HG03378 (cell line): ENCODE data around the gene RERE.

Source experiments
- ATAC-seq: cut with Tn5 transposase; IDR thresholded peaks from one replicate; pipeline ENCODE4 v1.9.1; 2021; ENCODE audit warnings: mild to moderate bottlenecking, moderate library complexity; ENCODE audit not compliant: unreplicated experiment

RERE gene

DNA sequence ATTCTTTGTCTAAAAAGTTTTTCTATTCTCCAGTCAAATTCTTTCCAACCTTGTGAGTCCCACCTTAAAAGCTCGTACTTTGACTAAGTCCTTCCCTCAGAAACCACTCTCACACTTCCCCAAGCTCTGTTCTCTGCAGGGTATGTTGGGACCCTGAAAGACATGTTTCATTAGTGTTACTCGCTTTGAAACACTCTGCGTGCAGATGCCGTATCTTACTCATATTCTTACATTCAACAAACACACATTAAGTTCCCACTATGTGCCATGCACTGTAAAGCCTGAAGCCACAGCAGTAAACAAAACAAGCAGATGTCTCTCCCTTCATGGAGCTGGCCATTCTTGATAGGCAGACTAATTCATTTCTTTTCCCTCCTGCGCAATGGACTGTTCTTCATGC is 229.7 kb downstream of the RERE start:
- ATAC-seq, result no peak

GRCh38 chr1:8586438-8586837 is 231.0 kb downstream of the RERE start:
- ATAC-seq, result no peak

- ATAC-seq, result no peak
Measured at GRCh38 chr1:8584316-8584715, 233.1 kb downstream of the RERE start.

- no peak for ATAC-seq
Measured at GRCh38 chr1:8583031-8583430, 234.4 kb downstream of the RERE start.

DNA sequence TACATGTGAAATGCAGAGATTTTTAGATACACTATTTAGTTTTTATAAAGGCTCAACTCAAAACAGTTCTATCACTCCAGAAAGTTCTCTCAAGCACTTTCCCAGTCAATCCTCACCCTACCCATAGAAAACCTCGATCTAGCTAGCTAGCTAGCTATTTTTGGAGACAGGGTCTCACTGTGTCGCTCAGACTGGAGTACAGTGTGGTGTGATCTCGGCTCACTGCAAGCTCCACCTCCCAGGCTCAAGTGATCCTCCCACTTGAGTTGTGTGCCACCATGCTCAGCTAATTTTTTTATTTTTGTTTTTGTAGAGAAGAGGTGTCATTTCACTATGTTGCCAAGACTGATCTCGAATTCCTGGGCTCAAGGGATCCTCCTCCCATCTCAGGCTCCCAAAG is 236.9 kb downstream of the RERE start:
- ATAC-seq, result no peak

- no peak for ATAC-seq
Measured at GRCh38 chr1:8578936-8579335, 238.5 kb downstream of the RERE start.

DNA sequence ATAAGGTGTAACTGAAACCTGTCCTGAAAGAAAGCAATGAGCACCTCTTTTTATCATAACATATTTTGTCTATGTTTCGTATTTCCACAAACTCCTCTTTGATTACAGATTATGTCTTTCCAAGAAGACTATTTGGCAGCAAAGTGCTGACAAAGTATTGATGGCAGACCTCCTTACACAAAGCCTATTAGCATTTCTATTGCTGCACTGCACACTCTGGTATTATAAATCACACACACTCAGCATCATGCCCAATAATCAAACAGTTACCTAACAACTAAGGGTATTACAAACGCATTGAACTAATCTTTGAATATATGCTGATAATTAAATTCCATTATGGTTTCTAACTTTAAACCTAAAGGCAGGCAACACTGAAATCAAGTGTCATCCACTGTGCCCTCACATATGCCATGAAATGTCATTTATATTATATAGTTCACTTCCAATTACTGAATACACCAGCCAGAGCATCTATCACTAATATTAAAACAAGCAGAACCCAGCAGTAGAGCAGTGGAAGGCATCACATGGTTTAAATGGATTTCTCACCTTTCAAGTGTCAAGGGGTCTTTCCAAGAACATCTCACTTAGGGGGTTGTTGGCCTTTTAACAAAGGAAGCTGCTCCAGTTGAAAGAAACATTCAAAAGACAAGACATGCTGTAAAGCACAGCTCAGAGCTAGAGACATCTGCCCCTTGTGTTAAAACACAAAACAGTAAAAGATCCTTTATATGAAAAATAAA is 239.1 kb downstream of the RERE start:
- no peak for ATAC-seq

DNA sequence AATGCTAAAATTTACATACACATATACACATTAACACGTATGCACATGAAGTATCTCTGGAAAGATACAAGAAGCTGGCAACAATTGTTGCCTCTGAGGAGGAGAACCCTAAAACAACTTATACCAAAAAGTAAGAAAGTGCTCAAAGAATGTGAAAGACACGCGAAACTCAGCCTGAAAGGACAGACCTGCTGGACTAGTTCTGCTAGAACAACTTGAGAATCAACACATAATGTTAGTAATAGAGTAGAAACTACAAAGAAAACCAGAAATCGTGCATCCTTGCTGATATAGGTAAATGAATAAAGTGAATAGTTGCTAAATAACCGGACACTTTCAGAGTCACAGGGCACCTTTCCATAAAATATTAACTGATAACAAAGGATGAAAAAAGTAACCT is 242.5 kb downstream of the RERE start:
- ATAC-seq, result no peak

- ATAC-seq, result no peak
Measured at GRCh38 chr1:8572106-8572505, 245.3 kb downstream of the RERE start.

- ATAC-seq, result no peak
Measured at GRCh38 chr1:8571200-8571984, 246.0 kb downstream of the RERE start.

DNA sequence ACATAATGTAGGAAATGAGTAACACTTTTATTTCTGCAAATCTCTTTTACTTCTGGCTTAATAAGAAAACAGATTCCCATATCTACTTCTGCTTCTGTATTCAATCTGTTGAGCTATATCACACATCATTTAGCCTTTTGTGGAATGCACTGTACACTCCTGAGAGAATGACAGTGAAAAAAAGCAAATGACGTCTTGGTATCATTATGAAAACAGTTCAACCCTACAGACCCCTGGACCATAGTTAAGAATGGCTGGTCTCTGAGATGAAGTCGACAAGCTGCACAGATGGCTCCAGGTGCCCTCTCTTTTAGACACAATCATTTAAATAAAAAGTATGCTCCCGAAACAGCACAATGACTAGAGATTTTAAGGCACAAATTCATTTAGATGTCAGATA is 247.0 kb downstream of the RERE start:
- ATAC-seq, result no peak

DNA sequence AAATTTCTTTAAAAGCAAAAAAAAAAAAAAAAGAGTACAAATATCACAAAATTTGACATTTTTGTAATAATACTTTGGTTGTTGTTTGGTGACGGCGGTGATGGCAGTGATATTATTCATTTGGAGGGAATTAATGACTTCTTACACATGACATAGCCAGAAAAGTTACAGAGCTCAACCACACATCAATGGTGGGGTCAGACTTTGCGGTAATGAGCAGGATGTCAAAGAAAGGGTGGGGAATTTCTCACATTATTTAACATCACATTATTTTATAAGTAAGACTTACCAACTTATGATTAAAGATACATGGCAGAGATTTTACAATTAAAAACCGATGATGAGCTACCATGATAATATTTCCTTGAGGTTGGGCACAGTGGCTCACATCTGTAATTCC is 248.2 kb downstream of the RERE start:
- ATAC-seq, result no peak

GRCh38 chr1:8568837-8569236 is 248.6 kb downstream of the RERE start:
- ATAC-seq, result no peak

GRCh38 chr1:8567146-8567545 is 250.3 kb downstream of the RERE start:
- no peak for ATAC-seq

DNA sequence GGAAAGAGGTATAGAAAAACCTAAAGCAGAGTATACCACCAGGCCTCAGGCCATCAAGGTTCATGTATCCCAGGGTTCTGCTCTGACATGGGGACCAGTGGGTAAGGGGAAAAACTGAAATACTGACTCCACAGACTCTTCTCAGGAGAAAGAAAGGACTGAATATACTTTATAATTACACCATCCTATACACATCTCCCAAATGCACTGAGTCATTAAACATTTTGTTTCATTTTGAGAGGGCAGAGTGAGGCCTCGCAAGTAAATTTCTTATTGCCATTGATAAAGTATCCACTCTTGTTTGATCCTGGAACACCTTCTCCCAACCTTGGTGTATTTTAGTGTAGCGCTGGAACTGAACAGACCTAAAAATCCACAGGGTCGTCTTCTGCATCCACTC is 251.6 kb downstream of the RERE start:
- ATAC-seq, result no peak

GRCh38 chr1:8563944-8564537 is 253.4 kb downstream of the RERE start:
- ATAC-seq, result no peak

DNA sequence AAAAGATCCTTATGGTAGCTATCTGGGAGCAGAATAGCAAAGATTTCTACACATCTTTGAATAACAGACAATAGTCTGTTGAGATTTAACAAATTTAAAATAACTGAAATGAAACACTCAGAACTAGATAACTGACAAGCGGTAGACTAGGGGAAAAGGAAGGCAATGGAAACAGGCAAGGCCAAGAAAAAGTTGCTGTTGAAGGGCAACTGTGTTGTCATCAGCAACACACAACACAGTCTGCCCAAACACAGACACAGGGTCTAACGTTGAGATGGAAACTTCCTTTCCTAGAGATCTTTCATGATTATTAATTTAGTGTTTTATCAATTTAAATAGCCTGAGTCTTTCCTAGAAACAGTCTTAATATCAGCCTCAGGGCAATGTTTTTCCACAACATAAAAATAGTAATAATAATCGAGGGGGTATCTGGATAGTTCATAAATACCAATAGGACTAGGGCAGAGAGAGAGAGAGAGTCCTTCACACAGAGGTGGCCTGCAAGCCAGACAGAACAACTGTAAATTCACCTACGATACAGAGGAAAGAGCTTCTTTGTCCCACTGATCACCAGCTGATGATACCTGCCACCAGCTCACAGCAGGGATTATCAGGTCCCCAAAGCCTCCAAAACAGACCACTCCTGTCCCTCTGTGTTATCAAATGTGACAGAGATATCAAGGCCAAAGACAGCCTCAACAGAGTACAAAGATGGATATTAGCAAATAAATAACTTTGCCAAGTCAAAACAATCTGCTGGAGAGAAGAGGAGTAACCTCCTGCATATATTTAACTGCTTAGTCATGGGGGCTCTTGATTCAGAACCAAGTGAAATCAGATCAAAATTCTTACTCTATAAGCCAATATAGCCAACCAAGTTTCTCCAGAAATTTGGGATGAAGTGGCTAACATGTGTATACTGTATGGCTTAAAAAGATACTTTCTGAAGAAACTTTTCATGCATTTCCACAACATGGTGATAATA is 254.3 kb downstream of the RERE start:
- ATAC-seq, result no peak

DNA sequence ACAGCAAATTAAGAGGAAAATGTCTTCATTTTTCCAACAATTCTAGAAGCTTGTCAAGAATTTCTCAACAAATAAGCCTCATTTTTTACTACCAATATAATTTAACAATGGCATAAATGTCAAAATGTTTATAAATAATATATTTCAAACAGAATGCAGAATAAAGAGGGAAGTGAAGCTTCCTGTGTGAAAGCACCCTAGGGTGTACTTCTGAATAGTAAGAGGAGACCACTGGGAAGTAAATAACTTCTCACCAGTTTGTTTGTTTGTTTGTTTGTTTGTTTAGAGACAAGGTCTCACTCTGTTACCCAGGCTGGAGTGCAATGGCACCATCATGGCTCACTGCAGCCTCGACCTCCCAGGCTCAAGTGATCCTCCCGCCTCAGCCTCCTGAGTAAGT is 255.2 kb downstream of the RERE start:
- no peak for ATAC-seq

DNA sequence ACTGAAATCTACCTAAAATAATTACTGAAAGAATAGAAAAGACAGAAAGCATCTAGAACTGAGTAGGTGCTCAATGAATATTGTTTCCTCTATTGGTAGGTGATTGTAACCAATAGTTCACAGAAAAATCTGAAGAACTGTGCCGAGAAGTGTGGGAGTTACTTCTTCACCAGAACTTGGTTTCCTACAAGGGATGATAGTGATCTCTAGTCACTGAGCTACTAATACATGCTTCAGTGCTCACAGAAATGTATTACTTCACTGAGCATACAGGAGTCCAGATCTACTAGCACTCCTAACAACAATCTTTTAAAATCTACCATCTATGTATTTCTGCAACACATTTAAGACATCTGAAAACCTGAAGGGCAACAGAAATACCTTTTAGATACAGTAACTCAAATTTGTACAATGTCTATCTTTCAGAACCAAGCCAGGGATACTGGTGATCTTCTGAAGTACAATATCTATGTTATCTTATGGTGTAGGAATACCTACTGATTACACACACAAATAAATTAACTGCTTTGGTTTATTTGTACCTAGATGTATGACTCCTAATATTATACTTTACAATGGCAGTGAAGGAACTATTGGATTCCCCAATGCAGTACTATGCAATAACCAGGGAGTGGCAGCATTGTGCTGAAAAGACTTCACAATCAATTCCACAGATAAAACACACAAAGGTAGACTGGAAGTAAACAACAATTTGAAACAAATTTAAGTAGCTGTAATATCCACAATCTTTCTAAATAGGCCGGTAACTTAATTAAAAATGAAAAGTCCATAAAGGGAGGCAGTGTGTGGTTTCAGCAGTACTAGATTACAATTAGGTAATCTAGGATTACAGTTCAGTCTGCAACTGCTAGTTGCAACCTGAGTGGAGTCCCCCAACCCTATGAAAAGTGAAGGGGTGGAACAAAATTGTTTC is 256.6 kb downstream of the RERE start:
- ATAC-seq, result no peak

DNA sequence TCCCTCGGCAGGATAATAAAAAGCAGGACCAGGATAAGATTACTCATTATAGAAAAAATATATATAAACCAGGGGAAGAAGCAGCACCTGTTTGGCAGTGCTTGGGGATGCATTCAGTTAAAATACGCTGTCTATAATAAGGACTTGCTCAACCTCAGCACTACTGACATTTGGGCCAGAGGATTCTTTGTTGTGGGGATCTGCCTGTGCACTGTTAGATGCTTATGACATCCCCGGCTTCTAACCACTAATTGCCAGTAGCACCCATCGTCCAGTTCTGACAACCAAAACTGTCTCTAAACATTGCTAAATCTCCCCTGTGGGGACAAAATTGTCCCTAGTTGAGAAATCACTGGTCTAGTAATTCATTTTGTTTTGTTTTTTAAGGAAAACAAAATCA is 257.4 kb downstream of the RERE start:
- ATAC-seq, result no peak
